Endometrium (tissue), 2 donors: Measurements from ENCODE around the gene SLC22A9.

ENCODE experiments used
- FAIRE-seq: peaks from 2 replicates; lab custom pipeline; 2012; peaks lifted over from hg19 to GRCh38; lab: Jason Lieb, UNC
- donor health status: control.
- donor health status: control.

The SLC22A9 gene

DNA sequence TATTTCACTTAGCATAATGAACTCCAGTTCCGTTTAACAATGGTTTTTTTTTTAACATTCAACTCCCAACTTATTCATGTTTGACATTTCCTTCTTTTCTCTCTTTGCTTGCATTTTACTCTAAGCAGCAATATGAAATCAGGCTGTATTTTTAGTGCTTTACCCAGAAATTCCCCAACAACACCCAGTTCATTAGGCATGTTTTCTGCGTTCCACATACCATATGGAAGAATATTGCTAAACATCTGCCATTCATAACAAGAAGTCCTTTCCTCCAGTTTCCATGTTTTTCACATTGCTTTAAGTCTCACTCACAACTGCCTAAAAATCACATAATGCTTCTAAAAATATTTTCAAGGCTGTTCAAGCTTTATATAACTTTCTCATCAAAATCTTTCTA is 75.5 kb downstream of the SLC22A9 start:
- no peak for FAIRE-seq

DNA sequence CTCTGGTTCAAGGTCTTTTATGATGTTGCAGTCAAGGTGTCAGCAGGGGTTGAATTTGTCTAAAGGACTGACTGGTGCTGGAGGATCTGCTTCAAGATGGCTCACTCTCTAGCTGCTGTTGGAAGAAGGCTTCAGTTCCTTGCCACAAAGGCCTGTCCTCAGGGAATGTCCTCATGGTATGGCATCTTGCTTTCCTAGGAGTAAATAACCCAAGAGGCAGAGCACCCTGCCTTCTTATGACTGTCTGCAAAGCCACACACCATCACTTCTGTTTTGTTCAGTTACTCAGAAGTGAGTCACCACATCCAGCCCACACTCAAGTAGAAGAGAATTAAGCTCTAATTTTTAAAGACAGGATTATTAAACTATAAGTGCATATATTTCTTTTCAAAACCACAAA is 76.1 kb downstream of the SLC22A9 start:
- FAIRE-seq: no peak

DNA sequence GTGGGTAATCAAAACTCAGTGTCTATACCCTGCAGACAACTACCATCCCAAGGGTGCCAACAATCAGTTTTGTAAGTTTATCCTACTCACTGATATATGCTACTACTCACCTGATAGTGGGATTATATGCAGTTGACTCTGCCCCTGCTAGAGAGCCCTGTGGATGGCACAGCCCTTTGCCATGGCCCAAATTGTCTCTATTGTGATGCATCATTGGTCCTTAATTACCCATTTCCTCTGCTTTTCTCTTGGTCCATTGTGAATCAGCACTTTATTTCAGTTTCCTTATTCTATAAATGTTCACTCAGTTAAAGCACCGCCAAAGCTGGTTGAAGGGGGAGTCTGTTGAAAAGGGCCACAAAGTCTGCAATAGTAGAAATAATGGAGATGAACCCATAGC is 79.1 kb downstream of the SLC22A9 start:
- FAIRE-seq: no peak

DNA sequence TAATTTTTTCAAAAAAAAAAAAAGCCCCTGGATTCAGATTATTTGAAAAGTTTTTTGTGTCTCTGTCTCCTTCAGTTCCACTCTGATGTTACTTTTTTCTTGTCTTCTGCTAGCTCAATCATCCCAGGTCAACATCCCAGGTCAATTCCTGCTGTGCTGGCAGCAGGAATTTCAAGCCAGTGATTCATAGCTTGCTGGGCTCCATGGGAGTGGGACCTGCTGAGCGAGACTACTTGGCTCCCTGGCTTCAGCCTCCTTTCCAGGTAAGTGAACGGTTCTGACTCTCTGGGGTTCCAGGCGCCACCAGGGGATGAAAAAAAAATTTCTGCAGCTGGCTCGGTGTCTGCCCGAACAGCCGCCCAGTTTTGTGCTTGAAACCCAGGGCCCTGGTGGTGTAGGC is 90.0 kb downstream of the SLC22A9 start:
- FAIRE-seq: no peak
